Measurements from ENCODE around the gene DEXI.
"Not testable (repeated sequence)": the region's sequence is repeated elsewhere in the genome, so short reads cannot be mapped to it uniquely, and the experiment has no call there.

The DEXI gene

DNA sequence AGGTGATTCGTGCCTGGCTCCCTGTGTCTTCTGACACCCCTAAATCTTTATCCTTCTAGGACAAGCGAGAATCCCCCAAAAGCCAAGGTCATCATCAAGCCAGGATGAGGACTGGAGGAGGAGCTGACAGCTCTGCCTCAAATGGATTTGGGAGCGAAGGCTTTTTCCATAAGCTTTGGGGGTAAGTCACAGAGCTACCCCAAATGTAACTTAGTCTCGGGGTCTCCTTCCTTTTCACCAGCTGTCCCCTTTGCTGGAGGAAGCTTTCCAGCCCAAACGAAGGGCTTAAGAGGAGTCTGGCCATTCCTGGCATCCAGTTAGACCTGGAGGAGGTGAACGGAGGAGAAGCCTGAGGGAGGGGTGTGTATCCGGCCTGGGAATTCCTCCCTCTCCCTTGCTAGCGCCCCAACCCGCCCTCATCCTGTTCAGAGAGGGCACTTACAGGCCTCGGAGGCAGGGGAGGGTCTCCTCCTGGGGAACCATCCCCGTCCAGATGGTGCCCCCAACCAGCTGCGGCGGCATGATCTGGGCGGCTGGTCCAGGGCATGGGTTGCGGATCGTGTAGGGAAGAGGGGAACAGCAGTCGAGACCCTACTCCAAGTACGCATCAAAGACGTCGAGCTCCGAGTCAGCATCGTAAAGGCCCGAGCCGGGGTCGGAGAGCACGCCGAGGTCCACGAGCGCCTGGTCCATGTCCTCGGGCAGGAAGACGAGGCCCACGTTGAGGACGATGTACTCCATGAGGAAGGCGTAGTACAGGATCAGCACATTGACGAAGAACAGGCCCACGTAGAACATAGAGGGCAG, 938 bp downstream of the DEXI start:
- no peak for DNase-seq (ENCODE audit: low spot score)

DNA sequence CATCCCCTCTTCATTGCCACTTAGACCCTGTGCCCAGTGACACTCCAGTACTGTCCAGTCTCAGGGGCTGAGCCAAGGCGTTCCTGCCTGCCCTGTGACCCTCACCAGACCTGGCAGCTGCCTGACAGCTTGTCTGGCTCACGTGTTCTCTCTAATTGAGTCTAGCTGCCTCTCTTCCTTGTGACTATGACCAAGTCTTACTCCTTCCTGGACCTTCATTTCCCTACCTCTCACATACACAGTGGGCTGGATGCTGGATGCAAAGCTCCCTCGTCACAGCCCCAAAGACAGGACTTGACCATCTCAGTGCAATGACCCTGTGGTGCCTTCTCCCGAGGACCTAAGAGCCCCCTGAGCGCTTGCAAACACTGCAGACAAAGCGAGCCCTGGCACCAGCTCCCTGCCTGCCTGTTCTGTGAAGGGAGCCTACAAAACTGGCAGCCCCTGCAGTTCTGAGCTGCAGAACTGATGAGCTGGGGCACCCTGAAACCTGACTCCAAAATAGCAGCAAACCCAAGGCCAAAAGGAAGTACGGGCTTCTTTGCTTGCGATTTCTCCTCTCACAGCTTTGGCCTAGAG, 1.7 kb downstream of the DEXI start:
- no peak for DNase-seq (ENCODE audit: low spot score)

DNA sequence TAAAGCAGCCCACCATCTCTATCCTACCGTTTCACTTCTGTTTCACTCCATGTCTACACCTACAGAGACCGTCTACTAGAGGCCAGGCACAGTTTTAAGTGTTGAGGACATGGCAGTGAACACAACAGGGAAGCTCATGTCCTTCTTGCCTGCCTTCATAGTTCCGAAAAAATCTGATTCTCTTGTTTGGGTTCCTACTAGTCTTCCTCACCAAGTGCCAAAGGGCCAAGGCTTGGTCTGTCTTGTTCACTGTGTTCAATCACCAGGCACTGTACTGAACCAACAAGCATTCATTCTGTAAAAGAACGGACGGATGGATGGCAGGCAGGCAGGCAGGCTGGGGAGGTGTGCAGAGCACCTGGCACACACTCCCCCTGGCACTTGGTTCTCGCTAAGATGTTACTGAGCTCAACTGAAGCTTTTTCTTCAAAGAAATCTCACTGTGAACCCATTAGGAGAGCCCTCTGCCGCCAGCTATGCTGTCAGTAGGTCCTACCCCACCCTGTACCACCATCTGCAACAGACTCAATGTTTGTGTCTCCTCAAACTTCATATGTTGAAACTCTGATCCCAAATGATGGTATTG, 2.5 kb downstream of the DEXI start:
- DNase-seq (ENCODE audit: low spot score): no peak

DNA sequence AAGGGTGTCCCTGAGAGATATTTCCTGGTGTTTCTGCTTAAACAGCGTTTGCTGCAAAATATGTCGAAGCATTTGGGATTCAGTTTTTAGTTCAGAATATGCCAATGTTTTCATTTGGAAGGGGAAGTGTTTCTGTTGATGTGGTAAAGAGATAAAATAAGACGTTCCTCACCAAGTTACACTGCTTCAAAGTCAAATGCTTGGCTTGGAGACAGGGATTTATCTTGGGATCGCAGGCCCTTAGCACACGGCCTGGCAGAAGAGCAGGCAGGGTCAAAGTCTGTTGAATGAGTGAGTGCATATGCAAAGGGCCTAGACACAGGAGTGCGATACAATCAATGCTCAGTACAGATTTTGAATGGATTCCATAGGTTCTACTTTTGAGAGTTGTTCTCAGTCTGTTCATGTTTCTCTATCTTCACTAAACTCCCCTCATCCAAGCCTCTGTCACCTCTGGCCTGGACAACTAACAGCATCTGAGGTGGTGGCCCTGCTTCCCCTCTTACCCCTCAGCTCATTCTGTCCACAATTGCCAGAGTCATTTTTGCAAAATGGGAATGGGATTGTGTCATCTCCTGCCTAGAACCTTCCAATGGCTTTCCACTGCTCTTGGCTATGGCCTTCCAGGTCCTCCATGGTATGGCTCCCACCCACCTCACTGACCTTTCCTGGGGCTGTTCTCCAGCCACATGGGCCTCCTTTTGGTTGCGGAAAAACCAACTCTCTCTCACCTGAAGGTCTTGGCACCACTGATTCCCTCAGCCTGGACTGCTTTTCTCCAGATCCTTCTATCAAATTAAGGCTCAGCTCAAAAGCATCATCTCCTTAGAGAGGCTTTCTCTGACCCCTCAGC, 3.2 kb downstream of the DEXI start:
- DNase-seq (ENCODE audit: low spot score): no peak

DNA sequence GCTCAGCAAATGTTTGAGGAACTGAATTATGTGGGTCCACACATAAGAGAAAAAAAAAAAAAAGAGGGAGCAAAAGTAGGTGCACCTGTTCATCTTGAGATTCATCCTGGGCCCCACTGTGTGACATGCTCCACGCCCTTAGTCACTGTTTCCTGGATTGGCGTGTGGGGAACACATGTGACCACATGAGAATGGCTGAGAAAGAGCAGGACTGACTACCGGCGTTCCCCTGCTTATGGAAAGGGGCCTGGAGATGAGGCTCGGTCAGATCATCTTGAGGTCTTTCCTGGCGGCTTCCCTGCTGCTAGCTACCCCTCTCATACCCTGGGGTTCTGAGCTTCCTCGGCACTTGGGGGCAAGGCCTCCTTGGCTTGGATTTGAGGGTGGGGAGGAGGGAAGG, 3.9 kb downstream of the DEXI start:
- DNase-seq (ENCODE audit: low spot score): no peak

DNA sequence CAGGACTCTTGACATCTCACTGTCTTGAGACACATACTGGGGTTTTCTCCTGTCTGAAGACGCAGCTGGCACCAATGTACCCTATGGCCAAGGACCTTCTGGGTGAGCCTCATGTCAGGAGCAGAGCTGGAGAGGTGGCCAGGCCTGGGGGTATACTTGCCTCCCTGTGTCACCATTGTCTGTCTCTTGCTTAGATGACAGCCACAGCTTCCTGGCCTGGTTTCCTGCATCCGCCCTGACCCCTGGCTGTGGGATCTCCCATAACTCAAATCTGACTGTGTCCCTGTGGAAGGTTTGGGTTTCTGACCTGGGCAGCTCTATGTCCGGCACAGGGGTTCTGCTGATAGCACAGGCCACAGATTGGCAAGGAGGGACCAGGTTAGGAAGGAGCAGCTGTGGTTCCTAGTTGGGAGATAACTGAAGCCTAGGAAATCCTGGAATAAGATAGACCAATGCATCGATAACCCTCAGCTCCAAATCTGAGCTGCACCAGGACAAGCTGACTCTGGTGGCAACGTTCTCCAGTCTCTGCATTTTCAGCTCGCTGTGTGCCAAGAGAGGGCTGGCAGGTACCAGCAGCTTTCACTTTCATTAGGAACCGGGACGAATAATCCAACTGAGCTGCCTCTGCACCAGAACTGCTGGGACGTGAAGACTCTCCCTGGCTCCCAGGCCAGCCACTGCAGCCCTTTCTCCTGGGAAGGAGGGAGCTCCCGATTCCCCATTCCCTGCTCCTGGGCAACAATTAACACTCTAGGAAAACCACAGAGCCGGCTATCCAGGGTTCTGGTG, 5.0 kb downstream of the DEXI start:
- DNase-seq (ENCODE audit: low spot score): no peak

DNA sequence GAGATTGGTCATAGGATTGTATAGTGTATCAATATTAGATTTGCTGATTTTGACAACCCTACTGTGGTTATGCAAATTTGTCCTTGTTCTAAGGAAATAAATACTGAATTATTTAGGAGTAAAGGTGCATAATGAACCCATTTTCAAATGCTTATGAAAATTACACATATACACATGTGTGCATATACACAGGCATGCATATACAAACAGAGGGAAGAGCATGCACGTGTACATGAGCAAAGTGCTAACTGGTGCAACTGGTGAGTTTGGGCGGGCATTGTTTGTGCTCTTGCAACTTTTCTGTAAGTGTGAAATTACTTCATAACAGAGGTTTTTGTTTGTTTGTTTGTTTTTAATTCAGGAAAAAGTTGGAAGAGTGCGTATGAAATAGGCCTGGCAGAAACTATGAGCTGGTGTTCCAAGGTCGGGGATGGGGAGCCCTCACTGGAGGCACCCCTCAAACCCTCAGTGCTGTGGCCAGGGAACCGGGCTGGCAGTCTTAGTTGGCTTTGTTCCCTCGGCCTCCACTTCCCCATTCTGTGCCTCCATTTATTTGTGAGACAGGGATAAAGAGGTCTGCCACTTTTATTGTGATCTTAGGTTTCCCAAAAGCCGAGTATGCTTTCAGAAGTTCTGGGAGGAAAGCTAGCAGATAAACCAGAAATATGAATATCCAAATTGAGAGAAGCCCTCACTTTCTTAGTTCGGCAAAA, 5.8 kb downstream of the DEXI start:
- no peak for DNase-seq (ENCODE audit: low spot score)

DNA sequence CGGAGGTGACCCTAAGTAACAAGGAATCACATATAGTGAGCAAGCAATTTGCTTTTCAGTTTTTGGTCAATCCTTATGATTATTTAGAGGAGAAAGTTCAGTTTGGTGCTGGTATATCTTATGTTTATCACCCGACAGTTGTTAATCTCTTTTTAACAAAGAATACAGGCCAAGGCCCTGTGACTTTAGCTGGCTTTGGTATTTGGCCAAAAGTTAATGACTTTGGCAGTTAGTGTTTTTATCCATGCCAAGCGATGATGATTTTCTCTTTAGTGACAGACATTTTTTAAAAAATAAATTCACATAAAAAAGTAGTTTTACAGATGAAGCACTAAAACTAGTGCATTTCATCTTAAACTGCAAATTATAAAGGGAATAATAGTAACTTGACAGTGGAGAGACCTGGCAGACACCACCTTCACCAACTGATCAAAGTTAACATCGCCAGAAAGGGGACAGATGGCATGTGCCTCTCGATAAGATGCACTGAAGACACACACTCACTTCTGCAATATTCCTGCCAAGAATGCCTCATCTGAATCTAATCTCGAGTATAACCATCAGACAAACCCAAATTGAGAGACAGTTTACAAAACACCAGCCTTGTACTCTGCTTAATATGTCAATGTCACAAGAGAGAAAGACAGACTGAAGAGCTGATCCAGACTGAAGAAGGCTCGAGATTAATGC, 6.9 kb downstream of the DEXI start:
- no peak for DNase-seq (ENCODE audit: low spot score)

DNA sequence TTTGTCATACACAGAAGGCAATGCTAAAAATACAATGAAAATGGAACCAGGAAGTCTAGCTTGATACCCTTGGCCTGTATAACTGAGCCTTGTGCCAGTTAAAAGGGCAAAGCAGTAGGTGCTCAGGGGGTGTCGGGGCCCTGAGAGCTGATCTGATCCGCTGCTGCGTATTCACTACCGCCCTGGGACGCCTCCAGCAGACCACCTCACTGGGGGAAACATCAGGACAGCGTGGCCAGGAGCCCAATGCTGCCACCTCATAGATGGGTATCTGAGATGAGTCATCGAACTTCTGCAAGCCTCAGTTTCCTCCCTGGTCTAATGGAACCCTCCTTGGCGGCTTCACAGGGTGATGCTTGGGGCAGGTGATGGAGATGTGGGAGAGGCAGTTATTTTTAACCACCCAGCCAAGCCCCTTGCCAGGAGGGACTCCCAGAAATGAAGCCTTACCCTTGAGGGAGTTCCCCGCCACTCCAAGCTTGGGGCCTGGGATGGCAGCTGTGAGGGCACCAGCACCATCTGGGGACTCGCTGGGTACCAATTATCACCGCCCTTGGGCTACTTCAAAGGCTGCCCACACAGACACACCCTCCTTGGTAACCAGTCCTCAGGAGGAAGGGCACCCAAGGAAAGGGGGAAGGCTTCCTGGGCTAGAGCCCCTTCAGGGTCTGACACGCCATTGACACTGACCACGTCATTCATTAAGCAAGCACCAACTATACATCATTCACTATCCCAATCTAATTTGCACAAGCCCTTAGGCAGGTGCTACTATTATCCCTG, 7.8 kb downstream of the DEXI start:
- no peak for DNase-seq (ENCODE audit: low spot score)

DNA sequence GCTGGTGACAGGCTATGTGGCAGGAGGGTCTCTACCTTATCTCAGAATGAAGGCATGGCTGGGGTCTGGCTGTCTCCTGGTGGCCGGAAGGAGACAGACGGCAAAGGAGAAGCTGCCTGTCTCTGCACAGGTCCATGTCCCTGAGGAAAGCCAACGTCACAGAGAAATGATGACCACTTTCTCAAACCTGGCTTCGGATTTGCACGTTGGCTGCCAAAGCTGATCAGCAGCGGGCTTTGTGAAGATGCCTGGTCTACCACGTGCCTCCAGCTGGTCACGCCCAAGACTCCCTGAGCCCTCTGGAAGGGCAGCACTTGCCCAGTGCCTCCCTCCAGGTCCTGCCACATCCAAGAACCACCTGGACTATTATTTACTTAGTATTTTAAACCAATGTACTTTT, 8.4 kb downstream of the DEXI start:
- no peak for DNase-seq (ENCODE audit: low spot score)

DNA sequence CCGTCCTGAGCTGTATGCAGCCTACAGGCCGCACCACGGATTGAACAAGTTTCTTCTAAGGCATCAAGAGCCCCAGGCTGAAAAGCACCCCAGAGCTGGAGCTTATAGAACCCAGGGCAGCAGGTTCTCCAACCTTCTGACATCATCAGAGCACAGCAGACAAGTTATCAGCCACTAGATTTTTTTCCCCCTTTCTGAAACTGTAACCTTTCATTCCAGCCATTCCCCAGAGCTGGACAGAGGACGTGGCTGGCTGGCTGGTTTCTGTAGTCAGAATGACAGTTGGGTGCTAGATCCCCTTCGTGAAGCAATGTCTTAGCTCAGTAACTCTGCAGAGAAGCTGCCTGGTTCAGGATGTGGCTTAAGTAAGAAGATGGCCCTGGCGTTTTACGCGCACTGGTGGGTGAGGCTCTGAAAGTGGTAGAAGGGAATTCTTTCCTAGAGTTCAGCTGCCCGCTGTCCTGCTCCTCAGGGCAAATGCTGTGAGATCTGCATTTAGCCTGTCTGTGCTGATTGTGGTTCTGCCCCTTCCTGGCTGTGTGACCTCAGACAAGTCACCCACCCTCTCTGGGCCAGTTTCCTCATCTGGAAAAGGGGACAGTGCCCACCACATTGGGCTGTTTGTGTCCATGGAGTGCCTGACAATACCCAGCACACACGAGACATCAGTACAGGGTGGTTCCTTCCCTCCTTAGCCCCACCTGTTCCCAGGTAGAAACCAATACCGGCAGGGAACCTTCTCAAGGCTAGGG, 9.1 kb downstream of the DEXI start:
- no peak for DNase-seq (ENCODE audit: low spot score)

DNA sequence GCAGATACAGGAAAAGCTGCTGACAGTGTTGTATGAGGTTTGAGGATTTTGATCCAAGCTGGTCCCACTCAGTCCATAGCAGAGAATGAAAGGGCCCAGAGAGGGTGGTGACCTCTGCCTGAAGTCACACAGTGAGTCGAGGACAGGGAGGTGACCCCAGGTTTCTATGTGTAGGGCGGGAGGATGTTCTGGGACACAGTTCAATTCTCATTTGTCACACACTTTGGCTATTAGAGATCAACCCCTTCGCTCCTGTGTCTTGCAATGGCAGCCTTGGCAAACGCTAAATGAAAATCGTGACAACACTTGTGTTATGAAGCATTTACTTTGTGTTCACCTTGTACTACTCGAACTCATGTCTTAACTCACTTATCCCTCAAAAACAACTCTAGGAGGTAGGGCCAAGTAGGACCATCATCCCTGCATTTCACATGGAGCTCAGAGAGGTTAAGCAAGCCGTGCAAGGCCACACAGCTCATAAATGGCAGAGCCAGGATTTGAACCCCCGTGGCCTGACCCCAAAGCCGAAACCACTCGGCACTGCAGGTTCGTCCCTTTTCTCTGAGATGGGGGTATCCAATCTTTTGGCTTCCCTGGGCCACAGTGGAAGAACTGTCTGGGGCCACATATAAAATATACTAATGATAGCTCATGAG, 10.2 kb downstream of the DEXI start:
- DNase-seq (ENCODE audit: low spot score): no peak

DNA sequence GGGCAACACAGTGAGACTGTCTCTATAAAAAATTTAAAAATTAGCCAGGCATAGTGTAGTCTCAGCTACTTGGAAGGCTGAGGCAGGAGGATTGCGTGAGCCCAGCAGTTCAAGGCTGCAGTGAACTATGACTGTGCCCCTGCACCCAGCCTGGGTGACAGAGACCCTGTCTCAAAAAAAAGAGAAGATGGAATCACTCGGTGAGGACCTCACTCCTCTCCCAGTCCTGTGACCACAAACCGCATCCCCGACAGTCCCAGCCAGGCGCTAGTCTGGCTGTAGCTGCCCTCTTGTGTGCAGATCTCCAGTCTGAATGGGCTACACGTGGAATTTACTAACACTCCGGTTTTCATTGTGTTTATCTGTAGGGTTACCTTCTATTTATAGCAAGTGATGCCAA, 11.1 kb downstream of the DEXI start:
- DNase-seq (ENCODE audit: low spot score): no peak

DNA sequence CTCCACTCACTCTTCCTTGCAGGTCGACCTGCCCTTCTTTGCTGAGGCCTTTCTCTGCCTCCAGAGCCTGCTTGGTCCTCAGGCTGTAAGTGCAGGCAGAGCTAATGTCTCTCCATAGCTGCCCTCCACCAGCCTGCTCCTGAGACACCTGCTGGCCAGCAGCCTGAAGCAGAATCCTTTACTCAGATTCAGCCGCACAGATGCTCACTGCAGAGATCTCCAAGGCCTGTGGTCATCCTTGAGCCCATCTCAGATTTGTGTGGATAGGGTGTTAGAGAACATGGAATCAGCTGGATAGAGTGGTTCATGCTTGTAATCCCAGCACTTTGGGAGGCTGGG, 11.5 kb downstream of the DEXI start:
- no peak for DNase-seq (ENCODE audit: low spot score)

DNA sequence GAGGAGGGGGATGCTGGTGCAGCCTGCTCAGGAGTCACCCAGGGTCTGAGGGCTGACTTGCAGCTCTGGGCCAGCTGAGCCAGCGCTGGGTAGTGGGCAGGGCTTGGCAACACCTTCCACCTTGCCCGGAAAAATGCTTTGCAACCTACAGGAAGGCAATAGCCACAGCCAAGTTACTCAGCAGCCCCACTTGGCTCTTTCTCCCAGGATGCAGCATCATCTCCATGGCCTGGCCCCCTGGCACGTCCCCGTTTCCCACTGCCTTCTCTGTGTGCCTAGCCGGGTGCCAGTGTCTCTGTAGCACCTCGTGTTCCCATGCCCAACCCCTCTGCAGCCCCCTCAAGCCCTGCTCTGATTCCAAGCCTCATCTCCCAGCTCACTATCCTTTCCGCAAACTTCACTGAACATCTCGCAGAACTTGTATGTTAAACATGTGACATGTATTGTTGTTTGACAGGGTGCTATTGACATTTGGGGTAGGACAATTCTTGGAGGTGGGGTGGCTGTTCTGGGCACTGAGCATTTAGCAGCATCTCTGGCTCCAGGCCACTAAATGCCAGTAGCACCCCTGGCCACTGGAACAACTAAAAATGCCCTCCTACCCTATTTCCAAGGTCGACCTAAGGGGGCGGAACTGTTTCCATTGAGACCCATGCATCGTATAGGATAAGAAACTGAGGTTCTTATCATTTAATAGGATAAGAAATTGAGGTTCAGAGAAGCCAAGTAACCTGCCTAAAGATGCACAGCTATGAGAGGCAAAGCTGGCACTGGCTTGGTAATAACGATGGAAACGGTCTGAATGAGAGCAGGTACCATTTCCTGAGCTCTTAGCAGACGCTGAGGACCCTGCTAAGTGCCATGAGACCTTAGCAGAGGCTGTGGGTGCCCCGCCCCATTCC, 12.2 kb downstream of the DEXI start:
- no peak for DNase-seq (ENCODE audit: low spot score)

DNA sequence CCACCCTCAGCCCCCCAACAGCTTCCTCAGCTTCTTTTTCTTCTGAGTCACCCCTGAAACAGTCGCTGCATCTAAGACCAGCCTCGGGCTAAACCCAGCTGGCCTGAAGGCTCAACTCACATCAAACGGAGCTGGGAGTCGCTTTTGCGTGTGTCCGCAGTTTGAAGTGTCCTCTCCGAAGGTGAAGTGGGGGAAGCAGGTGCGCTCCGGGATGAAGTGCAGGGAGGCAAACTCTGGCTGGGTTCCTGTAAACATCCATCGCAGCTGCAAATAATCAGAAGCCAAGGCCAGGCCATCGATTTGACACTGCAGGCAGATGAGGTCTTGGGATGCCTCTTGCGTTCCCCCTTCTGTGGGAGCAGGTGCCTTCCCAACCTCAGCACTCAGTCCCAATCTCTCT, 13.2 kb downstream of the DEXI start:
- DNase-seq (ENCODE audit: low spot score): not testable (repeated sequence)

DNA sequence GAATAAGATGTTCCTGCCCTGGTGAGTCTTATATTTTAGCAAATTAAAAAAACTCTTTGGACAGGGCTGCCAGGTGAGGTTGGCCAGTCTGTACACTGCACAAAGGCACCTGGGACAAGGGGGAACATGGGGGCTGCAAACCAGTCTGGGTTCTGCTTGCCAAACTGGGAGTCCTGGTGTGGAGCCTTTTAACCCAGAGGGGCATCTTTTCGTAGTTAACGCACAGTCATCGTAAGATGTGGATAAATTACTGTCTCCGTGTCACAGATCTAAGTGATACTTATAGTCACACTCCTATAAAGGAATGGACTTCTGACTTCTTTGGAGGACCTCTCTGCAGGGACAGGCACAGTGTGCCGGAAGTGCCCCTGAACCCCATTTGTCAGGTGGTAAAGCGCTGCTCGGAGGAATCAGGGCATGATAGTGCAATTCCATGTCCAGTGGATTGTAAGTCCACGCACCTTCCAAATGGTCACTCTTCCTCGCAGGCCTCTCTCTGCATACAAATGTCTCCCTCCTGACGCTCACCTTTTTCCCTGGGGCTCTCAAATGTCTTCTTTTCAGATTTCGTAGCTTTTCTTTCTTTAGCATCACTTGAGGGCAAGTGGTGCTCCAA, 14.7 kb downstream of the DEXI start:
- no peak for DNase-seq (ENCODE audit: low spot score)

Data from left forelimb (tissue), 1 donor.